Suprapubic skin (tissue), 4 donors: ENCODE results near the gene CCL22. TPM values are rescaled to one million over a fixed set of nuclear protein-coding genes. Genes with fewer than 3 reads are reported as not detected.

ENCODE experiments used
- DNase-seq, 2 donors: peaks; one replicate each; pipeline ENCODE4 v3.0.0-alpha.2; 2019; ENCODE audit warnings: low spot score in 2 of 2
- H3K27ac ChIP-seq: fragments of 200-600 bp; sonication (generic); one replicate; pipeline ENCODE4 v1.5.1; 2019
- H3K27me3 ChIP-seq: fragments of 200-600 bp; sonication (generic); one replicate; pipeline ENCODE4 v1.5.1; 2019
- H3K36me3 ChIP-seq: fragments of 200-600 bp; sonication (generic); one replicate; pipeline ENCODE4 v1.5.1; 2019
- H3K4me1 ChIP-seq: fragments of 200-600 bp; sonication (generic); one replicate; pipeline ENCODE4 v1.5.1; 2019
- H3K4me3 ChIP-seq: fragments of 200-600 bp; sonication (generic); one replicate; pipeline ENCODE4 v1.5.1; 2019; ENCODE audit warnings: mild to moderate bottlenecking
- H3K9me3 ChIP-seq: fragments of 200-600 bp; sonication (generic); one replicate; pipeline ENCODE4 v1.5.1; 2019
- CTCF ChIP-seq, 2 donors: fragments of 200-600 bp in 1 of 2; fragments of 450-650 bp in 1 of 2; sonication (generic) in 1 of 2; IDR thresholded peaks; one replicate each; pipeline ENCODE4 v1.5.1; 2016 to 2019; ENCODE audit warnings: antibody characterized with exemption in 2 of 2, mild to moderate bottlenecking in 1 of 2, moderate library complexity in 1 of 2
- EP300 ChIP-seq: sonication (generic); formaldehyde crosslinking; IDR thresholded peaks from one replicate; pipeline ENCODE4 v1.6.1; 2017; ENCODE audit warnings: antibody characterized with exemption
- POLR2A ChIP-seq, 2 donors: fragments of 450-650 bp; IDR thresholded peaks; one replicate each; pipeline ENCODE4 v1.6.1; 2017; ENCODE audit warnings: antibody characterized with exemption in 2 of 2, mild to moderate bottlenecking in 2 of 2, moderate library complexity in 2 of 2
- POLR2AphosphoS5 ChIP-seq, 3 donors: sonication (generic); formaldehyde crosslinking; IDR thresholded peaks; one replicate each; pipeline ENCODE4 v1.6.1; 2017; ENCODE audit warnings: antibody characterized with exemption in 3 of 3
- WGBS: methylation state at CpG from one replicate; pipeline ENCODE4 v1.1.5; 2018; 5-methylcytosine and 5-hydroxymethylcytosine counted together
- total RNA-seq, 4 donors: library from RNA; depleted of rRNA; stranded (reverse); fragments of >200 nt; gene quantifications; one replicate each; pipeline ENCODE4 v1.1.0, GENCODE V29; 2016

The CCL22 gene
- total RNA-seq, 4 donors from 2014 or later = 1.5 to 11.7 (median 3.3) TPM

- H3K36me3 ChIP-seq = no peaks in the 10 kb centered on the region
- H3K9me3 ChIP-seq = no peaks in the 10 kb centered on the region
- 90% methylated on average over 5 of the region's 5 CpGs for WGBS
- no peak for DNase-seq
- H3K27me3 ChIP-seq = no peaks in the 10 kb centered on the region
- no peak overlapping the region for H3K4me3 ChIP-seq
- H3K4me1 ChIP-seq = peaks cover 7% of the 10 kb centered on the region
- no peak overlapping the region for H3K27ac ChIP-seq
- no peak for TF ChIP-seq EP300
- no peak for TF ChIP-seq POLR2A (IDR thresholded peaks at IDR 0.05)
- no peak for TF ChIP-seq POLR2AphosphoS5 (IDR thresholded peaks at IDR 0.05)
- TF ChIP-seq CTCF (IDR thresholded peaks at IDR 0.05) = no peak
Measured at GRCh38 chr16:57355898-57356414, 2.6 kb upstream of the CCL22 start.

GRCh38 chr16:57356547-57356946, 2.0 kb upstream of the CCL22 start:
- TF ChIP-seq CTCF (IDR thresholded peaks at IDR 0.05) (no peak), POLR2A (IDR thresholded peaks at IDR 0.05) (no peak), POLR2AphosphoS5 (IDR thresholded peaks at IDR 0.05) (no peak), EP300 (no peak)
- DNase-seq = no peak
- no peaks in the 10 kb centered on the region for H3K27me3 ChIP-seq
- H3K4me1 ChIP-seq = peaks cover 7% of the 10 kb centered on the region
- H3K4me3 ChIP-seq = no peak overlapping the region
- no peak overlapping the region for H3K27ac ChIP-seq
- WGBS = 91% methylated on average over 4 of the region's 4 CpGs
- H3K36me3 ChIP-seq = no peaks in the 10 kb centered on the region
- no peaks in the 10 kb centered on the region for H3K9me3 ChIP-seq

- Histone ChIP-seq H3K36me3 (no peaks in the 10 kb centered on the region), H3K27me3 (no peaks in the 10 kb centered on the region), H3K4me1 (peaks cover 7% of the 10 kb centered on the region), H3K27ac (no peak overlapping the region), H3K4me3 (no peak overlapping the region), H3K9me3 (no peaks in the 10 kb centered on the region)
- WGBS = 86% methylated on average over 9 of the region's 9 CpGs
- peak in 1 of 2 donors; percentile 70 for DNase-seq
- TF ChIP-seq CTCF (IDR thresholded peaks at IDR 0.05) (no peak), POLR2AphosphoS5 (IDR thresholded peaks at IDR 0.05) (no peak), POLR2A (IDR thresholded peaks at IDR 0.05) (no peak), EP300 (no peak)
Measured at GRCh38 chr16:57357330-57358085, 1.1 kb upstream of the CCL22 start.

GRCh38 chr16:57358086-57358420, 530 bp upstream of the CCL22 start:
- Histone ChIP-seq H3K27me3 (no peaks in the 10 kb centered on the region), H3K36me3 (no peaks in the 10 kb centered on the region), H3K4me3 (no peak overlapping the region), H3K9me3 (no peaks in the 10 kb centered on the region), H3K4me1 (peaks cover 7% of the 10 kb centered on the region), H3K27ac (no peak overlapping the region)
- no peak for TF ChIP-seq POLR2AphosphoS5 (IDR thresholded peaks at IDR 0.05)
- TF ChIP-seq CTCF (IDR thresholded peaks at IDR 0.05) = no peak
- TF ChIP-seq POLR2A (IDR thresholded peaks at IDR 0.05) = no peak
- TF ChIP-seq EP300 = no peak
- WGBS = 81% methylated on average over 7 of the region's 7 CpGs
- peak in 1 of 2 donors; percentile 20 for DNase-seq

GRCh38 chr16:57360321-57360935, 1.8 kb downstream of the CCL22 start:
- Histone ChIP-seq H3K4me3 (no peak overlapping the region), H3K27me3 (no peaks in the 10 kb centered on the region), H3K4me1 (peaks cover 7% of the 10 kb centered on the region), H3K27ac (no peak overlapping the region), H3K36me3 (no peaks in the 10 kb centered on the region), H3K9me3 (no peaks in the 10 kb centered on the region)
- TF ChIP-seq CTCF (IDR thresholded peaks at IDR 0.05) = no peak
- no peak for TF ChIP-seq POLR2A (IDR thresholded peaks at IDR 0.05)
- no peak for TF ChIP-seq EP300
- no peak for TF ChIP-seq POLR2AphosphoS5 (IDR thresholded peaks at IDR 0.05)
- 76% methylated on average over 5 of the region's 16 CpGs for WGBS
- no peak for DNase-seq
